Prostate gland (tissue), 2 donors: ENCODE measurements around the gene SH3TC1. TPM values are rescaled to one million over a fixed set of nuclear protein-coding genes. Genes with fewer than 3 reads are reported as not detected.

Experiments
- DNase-seq: peaks from one replicate; pipeline ENCODE4 v3.0.0-alpha.2; 2019; ENCODE audit warnings: low spot score
- H3K27ac ChIP-seq, 2 donors: fragments of 200-600 bp; sonication (generic); 2 replicates each; pipeline ENCODE4 v1.5.1; 2017 to 2019
- H3K27me3 ChIP-seq: fragments of 200-600 bp; sonication (generic); replicated peaks from 2 replicates; pipeline ENCODE4 v1.5.1; 2019; ENCODE audit not compliant: insufficient read depth
- H3K36me3 ChIP-seq, 2 donors: fragments of 200-600 bp; sonication (generic); 1 replicate in 1 of 2; 2 replicates in 1 of 2; pipeline versions ENCODE4 v1.5.1 to v1.8.1; 2017 to 2019
- H3K4me1 ChIP-seq: fragments of 200-600 bp; sonication (generic); replicated peaks from 2 replicates; pipeline ENCODE4 v1.5.1; 2019
- H3K4me3 ChIP-seq, 2 donors: fragments of 200-600 bp; sonication (generic); 2 replicates each; pipeline ENCODE4 v1.5.1; 2017 to 2019
- H3K9me3 ChIP-seq: fragments of 200-600 bp; sonication (generic); 2 replicates; pipeline ENCODE4 v1.5.1; 2017
- POLR2A ChIP-seq: fragments of 450-650 bp; IDR thresholded peaks from one replicate; pipeline ENCODE4 v1.6.1; 2016; ENCODE audit warnings: antibody characterized with exemption, mild to moderate bottlenecking
- POLR2AphosphoS5 ChIP-seq: sonication (generic); formaldehyde crosslinking; IDR thresholded peaks from one replicate; pipeline ENCODE4 v1.6.1; 2017; ENCODE audit warnings: antibody characterized with exemption
- WGBS: methylation state at CpG from one replicate; pipeline ENCODE4 v1.1.5; 2018; 5-methylcytosine and 5-hydroxymethylcytosine counted together
- intact Hi-C: fragments of 100-400 bp; cut with DNase I; formaldehyde crosslinking; loops from one replicate; pipeline ENCODE4 v1.14.2; 2022
- total RNA-seq, 2 donors: library from RNA; depleted of rRNA; stranded (reverse); fragments of >200 nt; gene quantifications; one replicate each; pipeline ENCODE4 v1.1.0, GENCODE V29; 2016
- TF ChIP-seq, protein P1 (sequence below), 4 experiments: fragments of 200-600 bp in 2 of 4; fragments of 450-650 bp in 2 of 4; sonication (generic) in 2 of 4; IDR thresholded peaks; 1 replicate in 3 of 4; 2 replicates in 1 of 4; pipeline ENCODE4 v1.5.1; 2016 to 2019; ENCODE audit warnings: antibody characterized with exemption in 4 of 4, mild to moderate bottlenecking in 2 of 4, moderate library complexity in 2 of 4

The SH3TC1 gene
- total RNA-seq, 2 donors from 2014 or later, result 22.4 to 37.5 TPM

DNA sequence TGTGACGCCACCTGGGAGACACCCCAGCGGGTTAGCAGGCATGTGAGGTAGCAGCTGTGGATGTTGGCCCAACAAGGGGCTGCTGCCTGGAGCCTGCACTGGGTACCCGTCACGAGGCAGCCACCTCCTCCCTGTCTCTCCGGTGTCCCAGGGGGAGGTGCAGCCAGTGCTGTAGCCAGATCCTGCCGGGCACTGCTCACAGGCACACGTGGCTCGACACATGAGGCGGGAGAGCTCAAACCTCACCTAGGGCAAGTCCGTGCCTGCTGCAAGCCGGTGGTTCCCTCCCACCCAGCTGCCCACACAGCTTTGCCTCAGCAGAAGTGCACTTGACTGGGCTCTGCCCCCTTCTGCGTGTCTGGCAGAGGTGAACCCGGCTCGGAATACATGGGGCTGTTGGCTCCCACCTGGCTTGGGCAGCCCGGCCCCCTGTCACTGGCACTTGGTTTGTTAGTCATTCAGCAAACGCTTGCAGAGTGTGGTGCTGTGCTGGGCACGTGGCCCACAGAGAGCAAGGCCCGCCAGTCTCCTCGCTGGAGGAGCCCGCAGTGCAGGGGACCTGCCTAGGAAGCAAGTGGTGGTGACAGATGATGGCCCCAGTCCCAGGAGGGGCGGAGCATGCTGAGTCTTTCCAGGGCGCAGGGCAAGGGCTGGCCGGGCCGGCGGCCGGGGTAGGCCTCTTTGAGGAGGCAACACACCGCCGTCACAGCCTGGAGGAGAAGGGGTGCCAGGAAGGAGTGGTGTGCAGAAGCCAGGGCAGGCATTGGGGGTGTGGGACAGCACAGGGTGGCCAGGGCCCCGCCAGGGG is 10.1 kb upstream of the SH3TC1 start:
- no peaks in the 10 kb centered on the region for H3K36me3 ChIP-seq
- TF ChIP-seq, protein P1, sequence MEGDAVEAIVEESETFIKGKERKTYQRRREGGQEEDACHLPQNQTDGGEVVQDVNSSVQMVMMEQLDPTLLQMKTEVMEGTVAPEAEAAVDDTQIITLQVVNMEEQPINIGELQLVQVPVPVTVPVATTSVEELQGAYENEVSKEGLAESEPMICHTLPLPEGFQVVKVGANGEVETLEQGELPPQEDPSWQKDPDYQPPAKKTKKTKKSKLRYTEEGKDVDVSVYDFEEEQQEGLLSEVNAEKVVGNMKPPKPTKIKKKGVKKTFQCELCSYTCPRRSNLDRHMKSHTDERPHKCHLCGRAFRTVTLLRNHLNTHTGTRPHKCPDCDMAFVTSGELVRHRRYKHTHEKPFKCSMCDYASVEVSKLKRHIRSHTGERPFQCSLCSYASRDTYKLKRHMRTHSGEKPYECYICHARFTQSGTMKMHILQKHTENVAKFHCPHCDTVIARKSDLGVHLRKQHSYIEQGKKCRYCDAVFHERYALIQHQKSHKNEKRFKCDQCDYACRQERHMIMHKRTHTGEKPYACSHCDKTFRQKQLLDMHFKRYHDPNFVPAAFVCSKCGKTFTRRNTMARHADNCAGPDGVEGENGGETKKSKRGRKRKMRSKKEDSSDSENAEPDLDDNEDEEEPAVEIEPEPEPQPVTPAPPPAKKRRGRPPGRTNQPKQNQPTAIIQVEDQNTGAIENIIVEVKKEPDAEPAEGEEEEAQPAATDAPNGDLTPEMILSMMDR (IDR thresholded peaks at IDR 0.05), result peak in 1 of 4 experiments; percentile 9
- peak; percentile 36 for TF ChIP-seq POLR2A
- peak; percentile 84 for TF ChIP-seq POLR2AphosphoS5
- H3K27ac ChIP-seq, result peak overlapping the region; percentile 54 to 71
- peaks cover 9% of the 10 kb centered on the region for H3K4me1 ChIP-seq
- H3K4me3 ChIP-seq, result no peak overlapping the region
- WGBS, result 36% methylated on average over 28 of the region's 29 CpGs
- intact Hi-C loops, result no loop called here
- peak; percentile 92 for DNase-seq
- no peaks in the 10 kb centered on the region for H3K9me3 ChIP-seq
- H3K27me3 ChIP-seq, result no peaks in the 10 kb centered on the region

DNA sequence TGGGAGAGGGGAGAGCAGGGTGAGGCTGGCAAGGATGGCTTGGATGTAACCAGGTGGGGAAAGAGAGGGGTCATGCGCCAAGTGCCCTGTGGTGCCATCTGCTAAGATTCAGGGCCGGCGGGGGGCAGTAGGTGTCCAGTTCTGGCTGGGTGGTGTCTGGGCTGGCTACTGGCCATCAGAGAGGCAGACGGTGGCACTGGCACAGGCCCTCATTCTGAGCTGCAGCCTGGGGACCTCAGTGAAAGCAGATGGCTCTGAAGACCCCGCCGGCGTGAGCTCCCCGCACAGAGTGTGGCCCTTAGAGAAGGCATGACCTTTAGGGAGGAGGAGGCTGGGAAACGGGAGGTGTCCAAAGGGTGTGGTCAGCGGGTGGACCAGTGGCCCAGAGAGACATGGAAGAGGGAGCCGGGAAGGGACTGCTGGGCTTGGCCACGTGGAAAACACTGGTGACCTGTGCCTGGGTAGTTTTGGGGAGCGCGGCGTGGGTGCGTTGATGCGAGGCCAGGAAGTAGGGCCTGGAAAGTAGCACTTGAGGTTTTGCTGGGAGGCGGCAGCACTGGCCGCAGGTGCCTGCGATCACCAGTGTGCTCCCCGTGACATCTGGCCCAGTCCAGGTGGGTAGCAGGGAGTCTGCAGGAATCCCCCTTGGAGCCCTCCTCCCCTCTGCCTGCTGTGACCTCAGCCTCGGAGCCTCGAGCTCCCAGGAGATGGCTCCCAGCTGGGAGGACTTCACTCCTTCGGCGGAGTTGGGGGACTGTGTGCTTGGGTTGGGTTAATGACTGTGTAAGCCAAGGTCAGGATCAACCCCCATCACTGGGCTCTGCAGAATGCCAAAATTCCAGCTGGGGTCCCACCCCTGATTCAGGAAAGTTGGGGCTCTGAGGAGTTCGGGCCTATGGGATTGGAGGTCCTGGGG is 9.3 kb upstream of the SH3TC1 start:
- Histone ChIP-seq H3K4me3 (no peak overlapping the region), H3K27ac (peak overlapping the region; percentile 54 to 71), H3K36me3 (no peaks in the 10 kb centered on the region), H3K4me1 (peaks cover 9% of the 10 kb centered on the region), H3K9me3 (no peaks in the 10 kb centered on the region), H3K27me3 (no peaks in the 10 kb centered on the region)
- WGBS, result 89% methylated on average over 22 of the region's 26 CpGs
- intact Hi-C loops, result no loop called here
- no peak for TF ChIP-seq POLR2AphosphoS5
- no peak for TF ChIP-seq POLR2A
- TF ChIP-seq, protein P1 (IDR thresholded peaks at IDR 0.05), result no peak
- DNase-seq, result no peak

DNA sequence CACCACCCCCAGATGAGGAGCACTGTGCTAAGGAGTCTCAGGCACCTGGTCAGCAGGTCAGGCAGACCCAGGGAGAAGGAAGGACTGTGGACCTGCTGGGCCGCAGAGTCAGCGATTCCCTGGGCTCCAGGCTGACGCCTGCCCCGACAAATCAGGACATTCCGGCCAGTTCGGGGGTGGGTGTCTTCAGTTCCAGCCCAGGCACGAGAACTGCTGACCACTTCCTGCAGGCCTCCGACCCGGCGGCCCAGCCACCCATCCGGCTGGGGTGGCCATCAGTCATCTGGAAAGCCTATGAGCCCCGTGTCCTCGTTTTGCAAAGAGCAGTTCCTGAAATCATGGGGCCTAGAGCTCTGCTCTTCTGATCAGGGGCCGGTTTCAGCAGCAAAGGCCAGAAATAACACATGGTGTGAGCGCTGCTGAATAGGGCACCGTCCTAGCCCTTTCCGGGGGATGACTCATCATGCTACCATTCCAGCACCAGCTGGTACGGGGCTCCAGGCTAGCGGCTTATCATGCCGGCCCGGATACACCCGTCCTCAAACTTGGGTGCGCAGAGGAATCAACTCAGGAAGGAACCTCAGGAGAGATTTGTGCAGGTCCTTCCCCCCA is 7.8 kb upstream of the SH3TC1 start:
- no peaks in the 10 kb centered on the region for H3K36me3 ChIP-seq
- no peaks in the 10 kb centered on the region for H3K27me3 ChIP-seq
- intact Hi-C loops, result no loop called here
- WGBS, result 74% methylated on average over 23 of the region's 23 CpGs
- H3K27ac ChIP-seq, result peak overlapping the region in 1 of 2 donors; percentile 17
- no peak for DNase-seq
- TF ChIP-seq, protein P1 (IDR thresholded peaks at IDR 0.05), result no peak
- no peak for TF ChIP-seq POLR2AphosphoS5
- TF ChIP-seq POLR2A, result no peak
- peaks cover 9% of the 10 kb centered on the region for H3K4me1 ChIP-seq
- no peak overlapping the region for H3K4me3 ChIP-seq
- no peaks in the 10 kb centered on the region for H3K9me3 ChIP-seq

DNA sequence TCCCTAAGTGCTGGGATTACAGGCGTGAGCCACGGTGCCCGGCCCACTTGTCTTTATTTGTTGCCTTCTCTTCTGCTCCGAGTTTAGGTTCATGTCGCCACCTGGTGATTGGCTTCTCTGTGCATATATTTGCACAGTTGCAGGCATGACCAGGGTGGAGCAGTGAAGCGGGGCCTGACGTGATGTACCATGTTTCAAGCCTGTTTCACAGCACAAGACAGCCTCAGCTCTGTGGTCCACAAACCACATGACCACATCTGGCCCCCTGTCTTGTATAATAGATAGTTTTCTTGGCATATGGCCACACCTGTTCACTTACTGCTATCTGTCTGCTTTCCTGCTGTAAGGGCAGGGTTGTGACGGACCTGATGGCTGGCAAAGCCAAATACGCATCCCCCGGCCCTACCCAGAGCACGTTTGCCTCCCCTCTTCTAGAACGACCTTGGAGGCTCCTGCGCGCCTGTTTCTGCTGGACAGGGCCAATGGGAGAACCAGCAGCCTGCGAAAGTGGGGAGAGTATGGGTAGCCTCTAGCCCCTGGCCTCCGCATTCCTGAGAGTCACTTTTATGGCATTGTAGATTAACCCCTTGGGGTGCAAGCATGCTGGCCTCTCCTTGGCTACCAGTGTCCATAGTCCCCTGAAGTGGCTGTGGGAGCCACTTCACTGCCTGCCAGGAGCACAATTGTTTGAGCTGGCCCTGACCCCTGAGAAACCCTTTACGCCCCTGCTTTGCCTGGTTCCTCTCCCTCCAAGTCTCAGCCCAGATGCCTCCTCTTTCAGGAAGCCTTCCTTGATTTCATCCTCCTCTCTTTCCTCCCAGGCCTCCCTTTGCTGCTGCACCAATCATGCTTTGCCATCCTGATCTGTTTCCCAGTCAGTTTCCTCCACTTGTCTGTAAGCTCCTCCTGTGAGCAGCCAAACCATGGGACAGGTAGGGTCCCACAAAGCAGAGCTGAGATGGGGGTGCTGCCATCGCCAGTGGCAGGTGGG is 6.0 kb upstream of the SH3TC1 start:
- peak; percentile 77 for DNase-seq
- TF ChIP-seq, protein P1 (IDR thresholded peaks at IDR 0.05), result peak in 3 of 4 experiments; percentile 39 to 61 (median 57)
- peak; percentile 57 for TF ChIP-seq POLR2AphosphoS5
- TF ChIP-seq POLR2A, result no peak
- Histone ChIP-seq H3K4me3 (no peak overlapping the region), H3K36me3 (no peaks in the 10 kb centered on the region), H3K27me3 (no peaks in the 10 kb centered on the region), H3K27ac (no peak overlapping the region), H3K9me3 (no peaks in the 10 kb centered on the region), H3K4me1 (peaks cover 9% of the 10 kb centered on the region)
- intact Hi-C loops, result no loop called here
- WGBS, result 58% methylated on average over 18 of the region's 18 CpGs
